PFSK-1 (cell line): ENCODE results near the gene VANGL1.

Source experiments
- POLR2AphosphoS5 ChIP-seq: IDR thresholded peaks from 2 replicates; pipeline ENCODE4 v1.6.1; 2012; ENCODE audit warnings: low read depth, mild to moderate bottlenecking, control low read depth, low read length, moderate library complexity
- SIN3A ChIP-seq: IDR thresholded peaks from 2 replicates; pipeline ENCODE4 v1.6.1; 2012; ENCODE audit warnings: mild to moderate bottlenecking, low read length, moderate library complexity, borderline replicate concordance; ENCODE audit not compliant: insufficient read depth

DNA sequence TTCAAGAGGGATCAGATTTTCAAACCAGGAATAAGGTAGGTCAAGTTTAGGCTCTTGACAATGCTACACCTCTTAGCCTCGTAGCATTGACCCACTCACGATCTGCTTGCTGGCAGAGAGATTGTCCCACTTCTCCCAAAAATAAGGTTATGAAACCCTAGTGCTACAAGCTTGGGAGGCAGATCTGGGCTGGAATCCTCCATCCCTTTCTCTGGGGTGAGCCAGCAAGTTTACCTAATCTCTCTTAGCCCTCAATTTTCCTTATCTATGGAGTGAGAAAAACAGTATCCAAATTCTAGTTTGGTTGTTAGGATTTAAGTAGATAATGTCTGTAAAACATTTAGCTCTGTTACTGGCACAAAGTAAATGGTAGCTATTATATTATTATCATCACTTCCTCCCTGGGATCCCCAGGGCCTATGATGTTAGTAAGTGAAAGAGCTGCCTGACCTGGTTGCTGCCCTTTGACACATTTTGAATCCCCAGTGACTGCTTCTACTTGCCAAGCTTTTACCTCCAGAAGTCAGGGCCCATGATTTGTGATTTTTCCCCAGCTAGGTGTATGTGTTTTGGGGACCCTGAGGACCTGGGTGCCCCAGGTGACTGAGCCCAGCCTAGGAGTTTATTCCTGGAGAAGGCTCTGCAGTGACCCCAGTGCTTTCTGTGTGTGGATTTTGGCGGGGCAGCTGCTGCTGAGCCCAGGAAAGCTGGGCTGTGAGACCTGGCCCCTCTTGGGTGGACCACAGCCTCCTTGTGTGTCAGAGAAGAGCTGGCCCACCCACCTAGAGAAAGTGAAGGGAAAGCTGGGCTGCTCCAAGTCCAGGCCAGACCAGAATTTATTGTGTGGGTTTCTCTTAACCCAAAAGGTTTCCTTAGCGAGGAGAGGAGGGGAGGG is 48.2 kb upstream of the VANGL1 start:
- TF ChIP-seq POLR2AphosphoS5 (no peak), SIN3A (no peak)
